AG04450 (cell line): Measurements from ENCODE around the gene ARF1. TPM values are rescaled to one million over a fixed set of nuclear protein-coding genes. Genes with fewer than 3 reads are reported as not detected.

Experiments
- CTCF ChIA-PET: fragments of 300-600, 350-600 bp; formaldehyde crosslinking; extraction: SDS; loops from one replicate; lab custom pipeline; 2022; ENCODE audit warnings: antibody characterized with exemption, inconsistent platforms; lab: Charles Lee
- POLR2A ChIA-PET: fragments of 350-600 bp; formaldehyde crosslinking; extraction: SDS; loops from one replicate; lab custom pipeline; 2021; ENCODE audit warnings: antibody characterized with exemption, inconsistent platforms; lab: Yijun Ruan, JAX
- DNase-seq: peaks from one replicate; pipeline ENCODE4 v3.0.0-alpha.2; 2011; ENCODE audit warnings: low read depth, low spot score
- H3K27ac ChIP-seq: one replicate; pipeline ENCODE4 v1.5.1; 2012; ENCODE audit warnings: low read depth, low read length, control low read depth
- H3K27me3 ChIP-seq: one replicate; pipeline ENCODE4 v1.6.0; 2012; ENCODE audit warnings: low read length; ENCODE audit not compliant: control insufficient read depth, insufficient read depth
- H3K4me3 ChIP-seq: 2 replicates; pipeline ENCODE4 v1.5.1; 2011; ENCODE audit warnings: mild to moderate bottlenecking, low read depth, low read length, control low read depth
- H3K9me3 ChIP-seq: 2 replicates; pipeline ENCODE4 v1.5.1; 2012; ENCODE audit warnings: low read length; ENCODE audit not compliant: control insufficient read depth, insufficient read depth
- CTCF ChIP-seq: IDR thresholded peaks from 2 replicates; pipeline ENCODE4 v1.5.1; 2011; ENCODE audit warnings: low read depth, low read length, control low read depth, inconsistent platforms
- polyA plus RNA-seq: library from polyadenylated mRNA; depleted of rRNA; stranded (reverse); fragments of >200 nt; gene quantifications from 2 replicates; pipeline ENCODE4 v1.2.3, GENCODE V29; 2011

The ARF1 gene
- polyA plus RNA-seq, 1 experiment = 445 TPM

GRCh38 chr1:228065543-228066347 lies 16.8 kb upstream of the ARF1 start:
- POLR2A ChIA-PET = no interaction called here

GRCh38 chr1:228066416-228066815 lies 16.1 kb upstream of the ARF1 start:
- POLR2A ChIA-PET = no interaction called here
- no peak overlapping the region for H3K4me3 ChIP-seq
- peaks cover 31% of the 10 kb centered on the region for H3K27me3 ChIP-seq
- DNase-seq = no peak
- no peak overlapping the region for H3K27ac ChIP-seq
- H3K9me3 ChIP-seq = no peaks in the 10 kb centered on the region
- CTCF ChIA-PET = no interaction called here
- TF ChIP-seq CTCF = no peak

More at GRCh38 chr1:228065543-228066347, 16.8 kb upstream of the ARF1 start:
- no peak for TF ChIP-seq CTCF
- no peak overlapping the region for H3K27ac ChIP-seq
- H3K27me3 ChIP-seq = peaks cover 25% of the 10 kb centered on the region
- DNase-seq = no peak
- H3K4me3 ChIP-seq = no peak overlapping the region
- CTCF ChIA-PET = no interaction called here
- H3K9me3 ChIP-seq = no peaks in the 10 kb centered on the region; the same call in 1 of the 2 replicates

- Histone ChIP-seq H3K27ac (no peak overlapping the region), H3K27me3 (peaks cover 35% of the 10 kb centered on the region), H3K4me3 (no peak overlapping the region), H3K9me3 (no peaks in the 10 kb centered on the region)
- POLR2A ChIA-PET = no interaction called here
- TF ChIP-seq CTCF = no peak
- DNase-seq = no peak
- CTCF ChIA-PET = no interaction called here
These were observed 15.4 kb upstream of the ARF1 start for GRCh38 chr1:228066891-228067654.

GRCh38 chr1:228068359-228068758 lies 14.1 kb upstream of the ARF1 start:
- TF ChIP-seq CTCF = no peak
- Histone ChIP-seq H3K9me3 (no peaks in the 10 kb centered on the region), H3K4me3 (no peak overlapping the region), H3K27ac (no peak overlapping the region), H3K27me3 (peaks cover 31% of the 10 kb centered on the region)
- no peak for DNase-seq
- ChIA-PET CTCF (no interaction called here), POLR2A (no interaction called here)

GRCh38 chr1:228070173-228070572 lies 12.3 kb upstream of the ARF1 start:
- H3K4me3 ChIP-seq = no peak overlapping the region
- H3K27ac ChIP-seq = no peak overlapping the region
- ChIA-PET POLR2A (no interaction called here), CTCF (no interaction called here)
- H3K27me3 ChIP-seq = peaks cover 31% of the 10 kb centered on the region
- DNase-seq = no peak
- no peak for TF ChIP-seq CTCF
- no peaks in the 10 kb centered on the region for H3K9me3 ChIP-seq
